ENCODE measurements around the gene GALNT10. TPM values are rescaled to one million over a fixed set of nuclear protein-coding genes. Genes with fewer than 3 reads are reported as not detected.
A peak's percentile ranks its signal among the peaks of the same experiment; 100 is the strongest.

Gene GALNT10
- polyA plus RNA-seq, 1 donor, result 12.9 TPM

- no peaks in the 10 kb centered on the region for H3K9me3 ChIP-seq (ENCODE audit: control insufficient read depth, low read depth, low read length)
- DNase-seq, result no peak
- no peak overlapping the region for H3K27ac ChIP-seq (ENCODE audit: low read length)
- H3K4me1 ChIP-seq (ENCODE audit: control insufficient read depth, insufficient read depth, low read length), result peaks cover 3% of the 10 kb centered on the region
- H3K27me3 ChIP-seq (ENCODE audit: control insufficient read depth, insufficient read depth, low read length), result no peaks in the 10 kb centered on the region
- no peak overlapping the region for H3K4me3 ChIP-seq (ENCODE audit: low read length)
- WGBS (ENCODE audit: insufficient coverage, low lambda C conversion rate), result no CpG with 5 or more reads among the region's 1 CpG
- no peaks in the 10 kb centered on the region for H3K36me3 ChIP-seq (ENCODE audit: control insufficient read depth, insufficient read depth, low read length)
Observed at GRCh38 chr5:154236011-154236410, 45.5 kb downstream of the GALNT10 start.

GRCh38 chr5:154236536-154237375, 46.2 kb downstream of the GALNT10 start:
- no CpG with 5 or more reads among the region's 7 CpGs for WGBS (ENCODE audit: insufficient coverage, low lambda C conversion rate)
- Histone ChIP-seq H3K36me3 (ENCODE audit: control insufficient read depth, insufficient read depth, low read length) (no peaks in the 10 kb centered on the region), H3K9me3 (ENCODE audit: control insufficient read depth, low read depth, low read length) (no peaks in the 10 kb centered on the region)

GRCh38 chr5:154237376-154237743, 46.8 kb downstream of the GALNT10 start:
- H3K4me1 ChIP-seq (ENCODE audit: control insufficient read depth, insufficient read depth, low read length), result peaks cover 6% of the 10 kb centered on the region
- DNase-seq, result no peak
- WGBS (ENCODE audit: insufficient coverage, low lambda C conversion rate), result no CpG with 5 or more reads among the region's 5 CpGs
- H3K27ac ChIP-seq (ENCODE audit: low read length), result no peak overlapping the region
- no peak overlapping the region for H3K4me3 ChIP-seq (ENCODE audit: low read length)
- H3K36me3 ChIP-seq (ENCODE audit: control insufficient read depth, insufficient read depth, low read length), result no peaks in the 10 kb centered on the region
- no peaks in the 10 kb centered on the region for H3K27me3 ChIP-seq (ENCODE audit: control insufficient read depth, insufficient read depth, low read length)
- H3K9me3 ChIP-seq (ENCODE audit: control insufficient read depth, low read depth, low read length), result no peaks in the 10 kb centered on the region

More at GRCh38 chr5:154236536-154237375, 46.2 kb downstream of the GALNT10 start:
- DNase-seq, result no peak
- Histone ChIP-seq H3K4me1 (ENCODE audit: control insufficient read depth, insufficient read depth, low read length) (peaks cover 6% of the 10 kb centered on the region), H3K4me3 (ENCODE audit: low read length) (no peak overlapping the region), H3K27ac (ENCODE audit: low read length) (no peak overlapping the region), H3K27me3 (ENCODE audit: control insufficient read depth, insufficient read depth, low read length) (no peaks in the 10 kb centered on the region)

GRCh38 chr5:154237946-154238345, 47.4 kb downstream of the GALNT10 start:
- WGBS (ENCODE audit: insufficient coverage, low lambda C conversion rate), result 100% methylated on average over 1 of the region's 5 CpGs
- Histone ChIP-seq H3K36me3 (ENCODE audit: control insufficient read depth, insufficient read depth, low read length) (no peaks in the 10 kb centered on the region), H3K9me3 (ENCODE audit: control insufficient read depth, low read depth, low read length) (no peaks in the 10 kb centered on the region), H3K27me3 (ENCODE audit: control insufficient read depth, insufficient read depth, low read length) (no peaks in the 10 kb centered on the region), H3K27ac (ENCODE audit: low read length) (no peak overlapping the region), H3K4me3 (ENCODE audit: low read length) (no peak overlapping the region), H3K4me1 (ENCODE audit: control insufficient read depth, insufficient read depth, low read length) (peaks cover 6% of the 10 kb centered on the region)
- no peak for DNase-seq

- H3K4me1 ChIP-seq (ENCODE audit: control insufficient read depth, insufficient read depth, low read length), result peaks cover 6% of the 10 kb centered on the region
- no peaks in the 10 kb centered on the region for H3K27me3 ChIP-seq (ENCODE audit: control insufficient read depth, insufficient read depth, low read length)
- no peak overlapping the region for H3K4me3 ChIP-seq (ENCODE audit: low read length)
- DNase-seq, result no peak
- H3K36me3 ChIP-seq (ENCODE audit: control insufficient read depth, insufficient read depth, low read length), result no peaks in the 10 kb centered on the region
- 100% methylated on average over 1 of the region's 10 CpGs for WGBS (ENCODE audit: insufficient coverage, low lambda C conversion rate)
- H3K27ac ChIP-seq (ENCODE audit: low read length), result no peak overlapping the region
- no peaks in the 10 kb centered on the region for H3K9me3 ChIP-seq (ENCODE audit: control insufficient read depth, low read depth, low read length)
Observed at GRCh38 chr5:154238776-154239481, 48.4 kb downstream of the GALNT10 start.

- Histone ChIP-seq H3K36me3 (ENCODE audit: control insufficient read depth, insufficient read depth, low read length) (no peaks in the 10 kb centered on the region), H3K4me3 (ENCODE audit: low read length) (no peak overlapping the region), H3K4me1 (ENCODE audit: control insufficient read depth, insufficient read depth, low read length) (peaks cover 6% of the 10 kb centered on the region), H3K27ac (ENCODE audit: low read length) (no peak overlapping the region), H3K27me3 (ENCODE audit: control insufficient read depth, insufficient read depth, low read length) (no peaks in the 10 kb centered on the region), H3K9me3 (ENCODE audit: control insufficient read depth, low read depth, low read length) (no peaks in the 10 kb centered on the region)
- 42% methylated on average over 1 of the region's 2 CpGs for WGBS (ENCODE audit: insufficient coverage, low lambda C conversion rate)
- peak in 1 of 2 donors; percentile 21 for DNase-seq
Observed at GRCh38 chr5:154240595-154240994, 50.1 kb downstream of the GALNT10 start.

- peaks cover 6% of the 10 kb centered on the region for H3K4me1 ChIP-seq (ENCODE audit: control insufficient read depth, insufficient read depth, low read length)
- H3K9me3 ChIP-seq (ENCODE audit: control insufficient read depth, low read depth, low read length), result no peaks in the 10 kb centered on the region
- DNase-seq, result no peak
- no CpG with 5 or more reads among the region's 4 CpGs for WGBS (ENCODE audit: insufficient coverage, low lambda C conversion rate)
- no peak overlapping the region for H3K27ac ChIP-seq (ENCODE audit: low read length)
- H3K27me3 ChIP-seq (ENCODE audit: control insufficient read depth, insufficient read depth, low read length), result no peaks in the 10 kb centered on the region
- H3K36me3 ChIP-seq (ENCODE audit: control insufficient read depth, insufficient read depth, low read length), result no peaks in the 10 kb centered on the region
- no peak overlapping the region for H3K4me3 ChIP-seq (ENCODE audit: low read length)
Observed at GRCh38 chr5:154241021-154241420, 50.5 kb downstream of the GALNT10 start.

- no peaks in the 10 kb centered on the region for H3K27me3 ChIP-seq (ENCODE audit: control insufficient read depth, insufficient read depth, low read length)
- WGBS (ENCODE audit: insufficient coverage, low lambda C conversion rate), result no CpG with 5 or more reads among the region's 1 CpG
- no peak for DNase-seq
- H3K4me3 ChIP-seq (ENCODE audit: low read length), result no peak overlapping the region
- no peaks in the 10 kb centered on the region for H3K9me3 ChIP-seq (ENCODE audit: control insufficient read depth, low read depth, low read length)
- no peaks in the 10 kb centered on the region for H3K36me3 ChIP-seq (ENCODE audit: control insufficient read depth, insufficient read depth, low read length)
- H3K27ac ChIP-seq (ENCODE audit: low read length), result no peak overlapping the region
- peaks cover 6% of the 10 kb centered on the region for H3K4me1 ChIP-seq (ENCODE audit: control insufficient read depth, insufficient read depth, low read length)
Observed at GRCh38 chr5:154242442-154242841, 51.9 kb downstream of the GALNT10 start.

- Histone ChIP-seq H3K36me3 (ENCODE audit: control insufficient read depth, insufficient read depth, low read length) (no peaks in the 10 kb centered on the region), H3K4me1 (ENCODE audit: control insufficient read depth, insufficient read depth, low read length) (peaks cover 6% of the 10 kb centered on the region), H3K27me3 (ENCODE audit: control insufficient read depth, insufficient read depth, low read length) (no peaks in the 10 kb centered on the region), H3K9me3 (ENCODE audit: control insufficient read depth, low read depth, low read length) (no peaks in the 10 kb centered on the region), H3K4me3 (ENCODE audit: low read length) (no peak overlapping the region), H3K27ac (ENCODE audit: low read length) (no peak overlapping the region)
- WGBS (ENCODE audit: insufficient coverage, low lambda C conversion rate), result no CpG with 5 or more reads among the region's 1 CpG
- DNase-seq, result no peak
Observed at GRCh38 chr5:154242964-154243376, 52.4 kb downstream of the GALNT10 start.

GRCh38 chr5:154243736-154244135, 53.2 kb downstream of the GALNT10 start:
- no peaks in the 10 kb centered on the region for H3K9me3 ChIP-seq (ENCODE audit: control insufficient read depth, low read depth, low read length)
- no peak overlapping the region for H3K27ac ChIP-seq (ENCODE audit: low read length)
- H3K27me3 ChIP-seq (ENCODE audit: control insufficient read depth, insufficient read depth, low read length), result no peaks in the 10 kb centered on the region
- no peaks in the 10 kb centered on the region for H3K36me3 ChIP-seq (ENCODE audit: control insufficient read depth, insufficient read depth, low read length)
- H3K4me3 ChIP-seq (ENCODE audit: low read length), result no peak overlapping the region
- no peak for DNase-seq
- no CpG with 5 or more reads among the region's 2 CpGs for WGBS (ENCODE audit: insufficient coverage, low lambda C conversion rate)
- peaks cover 6% of the 10 kb centered on the region for H3K4me1 ChIP-seq (ENCODE audit: control insufficient read depth, insufficient read depth, low read length)
